Neural progenitor cell (in vitro differentiated cells): ENCODE results near the gene PLXNB1. TPM values are rescaled to one million over a fixed set of nuclear protein-coding genes. Genes with fewer than 3 reads are reported as not detected.
A peak's percentile ranks its signal among the peaks of the same experiment; 100 is the strongest.

Experiments
- DNase-seq: peaks from one replicate; pipeline ENCODE4 v3.0.0-alpha.2; 2016; ENCODE audit warnings: low spot score
- H2AFZ ChIP-seq: fragments of 200-600 bp; sonication (generic); replicated peaks from 2 replicates; pipeline ENCODE4 v1.6.1; 2016; ENCODE audit warnings: antibody characterized with exemption
- H3F3A ChIP-seq: fragments of 200-600 bp; sonication (generic); 2 replicates; pipeline ENCODE4 v1.6.1; 2016; ENCODE audit warnings: antibody characterized with exemption, low read depth
- H3K27ac ChIP-seq: fragments of 200-600 bp; sonication (generic); 2 replicates; pipeline ENCODE4 v1.5.1; 2016; ENCODE audit warnings: mild to moderate bottlenecking
- H3K27me3 ChIP-seq: fragments of 200-600 bp; sonication (generic); 2 replicates; pipeline ENCODE4 v1.6.1; 2016; ENCODE audit warnings: mild to moderate bottlenecking, moderate library complexity
- H3K36me3 ChIP-seq: fragments of 200-600 bp; sonication (generic); 2 replicates; pipeline ENCODE4 v1.5.1; 2016
- H3K4me1 ChIP-seq: fragments of 200-600 bp; sonication (generic); 2 replicates; pipeline ENCODE4 v1.6.1; 2016; ENCODE audit warnings: mixed run types
- H3K4me2 ChIP-seq: fragments of 200-600 bp; sonication (generic); 2 replicates; pipeline ENCODE4 v1.6.1; 2016
- H3K4me3 ChIP-seq: fragments of 200-600 bp; sonication (generic); 2 replicates; pipeline ENCODE4 v1.5.1; 2016
- H3K79me2 ChIP-seq: fragments of 200-600 bp; sonication (generic); 2 replicates; pipeline ENCODE4 v1.6.1; 2016; ENCODE audit warnings: low read depth
- H3K9ac ChIP-seq: fragments of 200-600 bp; sonication (generic); 2 replicates; pipeline ENCODE4 v1.6.1; 2016
- H3K9me3 ChIP-seq: fragments of 200-600 bp; sonication (generic); 2 replicates; pipeline ENCODE4 v1.5.1; 2016; ENCODE audit warnings: low read depth
- H4K20me1 ChIP-seq: fragments of 200-600 bp; sonication (generic); 2 replicates; pipeline ENCODE4 v1.6.1; 2016; ENCODE audit warnings: low read depth
- H3K27ac Mint-ChIP-seq: 3 replicates; pipeline ENCODE4 v1.8.0; 2021; ENCODE audit warnings: mixed read lengths
- H3K27me3 Mint-ChIP-seq: 2 replicates; pipeline ENCODE4 v1.8.0; 2022; ENCODE audit warnings: low read depth, mild to moderate bottlenecking, inconsistent platforms, moderate library complexity, mixed read lengths; ENCODE audit not compliant: insufficient read depth
- H3K36me3 Mint-ChIP-seq: 3 replicates; pipeline ENCODE4 v1.8.0; 2021; ENCODE audit warnings: mixed read lengths
- H3K4me1 Mint-ChIP-seq: 3 replicates; pipeline ENCODE4 v1.8.0; 2021; ENCODE audit warnings: mixed read lengths
- H3K4me3 Mint-ChIP-seq: 3 replicates; pipeline ENCODE4 v1.8.0; 2021; ENCODE audit warnings: mild to moderate bottlenecking, moderate library complexity, mixed read lengths
- H3K9me3 Mint-ChIP-seq: 3 replicates; pipeline ENCODE4 v1.8.0; 2020; ENCODE audit warnings: mixed read lengths
- CTCF ChIP-seq: fragments of 200-600 bp; sonication (generic); IDR thresholded peaks from 2 replicates; pipeline ENCODE4 v1.5.1; 2017; ENCODE audit warnings: antibody characterized with exemption, mild to moderate bottlenecking
- EZH2 ChIP-seq: fragments of 200-600 bp; sonication (generic); IDR thresholded peaks from 2 replicates; pipeline ENCODE4 v1.6.1; 2017; ENCODE audit warnings: antibody characterized with exemption, mild to moderate bottlenecking, moderate library complexity
- EZH2phosphoT487 ChIP-seq: fragments of 200-600 bp; sonication (generic); IDR thresholded peaks from 2 replicates; pipeline ENCODE4 v1.6.1; 2017; ENCODE audit warnings: antibody characterized with exemption
- total RNA-seq: library from RNA; depleted of rRNA; stranded (reverse); fragments of >200 nt; gene quantifications from 2 replicates; pipeline ENCODE4 v1.2.3, GENCODE V29; 2015; ENCODE audit warnings: low replicate concordance

Gene PLXNB1
- total RNA-seq, 1 donor from 2014 or later = 53.6 TPM

GRCh38 chr3:48428088-48428571 lies 1.8 kb downstream of the PLXNB1 start:
- peaks cover 33% of the 10 kb centered on the region for H3K4me1 ChIP-seq
- peaks cover 32% of the 10 kb centered on the region for H3F3A ChIP-seq
- Mint-ChIP-seq H3K27me3 (no peaks in the 10 kb centered on the region), H3K36me3 (peaks cover 6% of the 10 kb centered on the region), H3K4me1 (peaks cover 44% of the 10 kb centered on the region), H3K9me3 (no peaks in the 10 kb centered on the region), H3K4me3 (peak overlapping the region; percentile 91), H3K27ac (peak overlapping the region; percentile 74)
- H2AFZ ChIP-seq = no peak overlapping the region
- H3K4me3 ChIP-seq = peak overlapping the region; percentile 97
- TF ChIP-seq EZH2phosphoT487 = no peak
- TF ChIP-seq CTCF = no peak
- TF ChIP-seq EZH2 = no peak
- peak overlapping the region; percentile 91 for H3K9ac ChIP-seq
- H4K20me1 ChIP-seq = peaks cover 55% of the 10 kb centered on the region
- no peak overlapping the region for H3K27ac ChIP-seq
- DNase-seq = peak; percentile 77
- H3K9me3 ChIP-seq = no peaks in the 10 kb centered on the region
- no peaks in the 10 kb centered on the region for H3K36me3 ChIP-seq
- H3K27me3 ChIP-seq = no peaks in the 10 kb centered on the region
- H3K4me2 ChIP-seq = peak overlapping the region; percentile 97
- peaks cover 75% of the 10 kb centered on the region for H3K79me2 ChIP-seq

DNA sequence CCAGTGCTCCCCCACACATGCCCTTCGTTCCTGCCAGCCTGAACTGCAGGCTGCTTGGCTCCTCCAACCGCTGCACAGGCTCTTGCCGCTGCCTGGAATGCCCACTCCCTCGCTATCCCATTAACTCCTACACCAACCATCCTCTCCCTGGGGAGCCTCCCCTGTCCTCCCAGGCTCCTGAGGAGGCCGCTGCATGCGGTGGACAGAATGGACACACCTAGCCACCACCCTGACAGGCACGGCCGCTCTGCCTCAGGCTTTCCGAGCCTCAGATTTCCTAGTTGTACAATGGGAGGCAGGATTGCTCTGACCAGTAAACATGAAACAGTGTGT lies 2.3 kb downstream of the PLXNB1 start:
- H3K9me3 ChIP-seq = no peaks in the 10 kb centered on the region
- Mint-ChIP-seq H3K27ac (no peak overlapping the region), H3K9me3 (no peaks in the 10 kb centered on the region), H3K4me3 (peak overlapping the region; percentile 91), H3K36me3 (peaks cover 10% of the 10 kb centered on the region), H3K27me3 (no peaks in the 10 kb centered on the region), H3K4me1 (peaks cover 44% of the 10 kb centered on the region)
- no peaks in the 10 kb centered on the region for H3K27me3 ChIP-seq
- no peak overlapping the region for H2AFZ ChIP-seq
- H3K27ac ChIP-seq = no peak overlapping the region
- peaks cover 28% of the 10 kb centered on the region for H3K4me1 ChIP-seq
- DNase-seq = no peak
- peaks cover 27% of the 10 kb centered on the region for H3F3A ChIP-seq
- TF ChIP-seq CTCF (no peak), EZH2 (no peak), EZH2phosphoT487 (no peak)
- H3K9ac ChIP-seq = peak overlapping the region; percentile 91
- no peaks in the 10 kb centered on the region for H3K36me3 ChIP-seq
- H3K4me2 ChIP-seq = peak overlapping the region; percentile 97
- H3K79me2 ChIP-seq = peaks cover 80% of the 10 kb centered on the region
- H4K20me1 ChIP-seq = peaks cover 60% of the 10 kb centered on the region
- peak overlapping the region; percentile 97 for H3K4me3 ChIP-seq

DNA sequence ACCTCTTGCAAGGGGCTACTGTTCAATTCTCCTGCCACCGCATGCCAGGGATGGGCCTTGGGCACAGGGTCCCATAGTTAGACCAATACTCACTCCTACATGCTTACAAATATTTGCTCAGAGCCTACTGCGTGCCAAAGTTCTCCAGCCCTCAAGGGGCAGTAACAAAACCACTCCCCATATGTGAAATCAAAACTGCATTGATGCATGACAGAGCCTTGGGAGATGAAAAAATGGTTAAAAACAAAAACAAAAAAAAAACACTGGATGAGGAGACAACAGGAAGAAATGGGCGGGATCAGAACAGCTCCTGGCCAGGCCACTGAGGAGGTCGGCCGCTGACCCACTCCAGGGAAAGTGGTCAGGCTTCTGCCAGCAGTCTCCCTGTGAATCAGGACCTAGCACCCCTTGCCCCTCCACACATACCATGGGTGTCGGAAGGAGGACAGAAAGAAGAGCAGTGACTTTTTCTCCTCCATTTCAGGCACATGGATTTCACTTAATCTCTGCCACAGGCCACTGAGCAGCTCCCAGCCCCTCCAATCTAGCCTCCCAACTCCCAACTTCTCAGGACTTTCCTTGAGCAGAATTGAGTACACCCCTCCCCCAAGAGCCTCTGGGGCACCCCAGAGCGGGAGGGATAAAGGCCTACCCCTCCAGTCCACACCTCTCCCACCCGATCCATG lies 2.8 kb downstream of the PLXNB1 start:
- H2AFZ ChIP-seq = no peak overlapping the region
- peak overlapping the region; percentile 91 for H3K4me3 Mint-ChIP-seq
- no peaks in the 10 kb centered on the region for H3K9me3 ChIP-seq
- peak overlapping the region; percentile 91 for H3K9ac ChIP-seq
- peaks cover 10% of the 10 kb centered on the region for H3K36me3 Mint-ChIP-seq
- H3K4me1 Mint-ChIP-seq = peaks cover 44% of the 10 kb centered on the region
- peaks cover 65% of the 10 kb centered on the region for H4K20me1 ChIP-seq
- H3K27ac Mint-ChIP-seq = peak overlapping the region; percentile 10
- H3K36me3 ChIP-seq = no peaks in the 10 kb centered on the region
- no peak for TF ChIP-seq CTCF
- no peak for TF ChIP-seq EZH2phosphoT487
- TF ChIP-seq EZH2 = no peak
- peaks cover 25% of the 10 kb centered on the region for H3K4me1 ChIP-seq
- no peak overlapping the region for H3K27ac ChIP-seq
- peak overlapping the region; percentile 97 for H3K4me3 ChIP-seq
- H3K9me3 Mint-ChIP-seq = no peaks in the 10 kb centered on the region
- no peaks in the 10 kb centered on the region for H3K27me3 Mint-ChIP-seq
- H3K27me3 ChIP-seq = no peaks in the 10 kb centered on the region
- no peak for DNase-seq
- peak overlapping the region; percentile 97 for H3K4me2 ChIP-seq
- H3F3A ChIP-seq = peaks cover 22% of the 10 kb centered on the region
- H3K79me2 ChIP-seq = peaks cover 85% of the 10 kb centered on the region
